ENCODE data around the gene WNT3. TPM values are rescaled to one million over a fixed set of nuclear protein-coding genes. Genes with fewer than 3 reads are reported as not detected.

Gene WNT3
- total RNA-seq, 1 donor from 2014 or later, result not detected

GRCh38 chr17:46730679-46731078 lies 87.8 kb downstream of the WNT3 start:
- peaks cover 5 to 32% of the 10 kb centered on the region in 2 donors for H3K36me3 ChIP-seq
- H3K4me3 ChIP-seq, result no peak overlapping the region
- no peak overlapping the region for H3K27ac ChIP-seq
- no peaks in the 10 kb centered on the region for H3K9me3 ChIP-seq
- intact Hi-C loops (cut with DNase I), result no loop called here
- no peak for DNase-seq (ENCODE audit: low spot score in 2 of 2)
- no peaks in the 10 kb centered on the region for H3K27me3 ChIP-seq
- no peaks in the 10 kb centered on the region for H3K4me1 ChIP-seq
- TF ChIP-seq CTCF (IDR thresholded peaks at IDR 0.05), result no peak

GRCh38 chr17:46730026-46730425 lies 88.5 kb downstream of the WNT3 start:
- Histone ChIP-seq H3K4me1 (no peaks in the 10 kb centered on the region), H3K9me3 (no peaks in the 10 kb centered on the region), H3K4me3 (no peak overlapping the region), H3K27me3 (no peaks in the 10 kb centered on the region), H3K36me3 (peaks cover 5 to 32% of the 10 kb centered on the region in 2 donors), H3K27ac (no peak overlapping the region)
- no peak for DNase-seq (ENCODE audit: low spot score in 2 of 2)
- TF ChIP-seq CTCF (IDR thresholded peaks at IDR 0.05), result no peak
- intact Hi-C loops (cut with DNase I), result no loop called here

- H3K9me3 ChIP-seq, result no peaks in the 10 kb centered on the region
- peaks cover 5 to 23% of the 10 kb centered on the region in 2 donors for H3K36me3 ChIP-seq
- no peaks in the 10 kb centered on the region for H3K27me3 ChIP-seq
- H3K27ac ChIP-seq, result no peak overlapping the region
- H3K4me1 ChIP-seq, result no peaks in the 10 kb centered on the region
- DNase-seq (ENCODE audit: low spot score in 2 of 2), result no peak
- intact Hi-C loops (cut with DNase I), result no loop called here
- no peak for TF ChIP-seq CTCF (IDR thresholded peaks at IDR 0.05)
- no peak overlapping the region for H3K4me3 ChIP-seq
Observed at GRCh38 chr17:46727572-46728348, 90.7 kb downstream of the WNT3 start.

- no peaks in the 10 kb centered on the region for H3K4me1 ChIP-seq
- peaks cover 3 to 23% of the 10 kb centered on the region in 2 donors for H3K36me3 ChIP-seq
- intact Hi-C loops (cut with DNase I), result no loop called here
- H3K9me3 ChIP-seq, result no peaks in the 10 kb centered on the region
- no peak for TF ChIP-seq CTCF (IDR thresholded peaks at IDR 0.05)
- H3K27me3 ChIP-seq, result no peaks in the 10 kb centered on the region
- no peak overlapping the region for H3K4me3 ChIP-seq
- no peak overlapping the region for H3K27ac ChIP-seq
- DNase-seq (ENCODE audit: low spot score in 2 of 2), result no peak
Observed at GRCh38 chr17:46726206-46726605, 92.3 kb downstream of the WNT3 start.

GRCh38 chr17:46722662-46723285 lies 95.7 kb downstream of the WNT3 start:
- H3K9me3 ChIP-seq, result no peaks in the 10 kb centered on the region
- no peak overlapping the region for H3K4me3 ChIP-seq
- no peaks in the 10 kb centered on the region for H3K4me1 ChIP-seq
- intact Hi-C loops (cut with DNase I), result no loop called here
- no peaks in the 10 kb centered on the region for H3K27me3 ChIP-seq
- peaks cover 8% of the 10 kb centered on the region in 2 donors for H3K36me3 ChIP-seq
- TF ChIP-seq CTCF (IDR thresholded peaks at IDR 0.05), result no peak
- DNase-seq (ENCODE audit: low spot score in 2 of 2), result no peak
- H3K27ac ChIP-seq, result no peak overlapping the region

All from ascending aorta (tissue), 2 donors.